ENCODE measurements around the gene LRRC1.

DNA sequence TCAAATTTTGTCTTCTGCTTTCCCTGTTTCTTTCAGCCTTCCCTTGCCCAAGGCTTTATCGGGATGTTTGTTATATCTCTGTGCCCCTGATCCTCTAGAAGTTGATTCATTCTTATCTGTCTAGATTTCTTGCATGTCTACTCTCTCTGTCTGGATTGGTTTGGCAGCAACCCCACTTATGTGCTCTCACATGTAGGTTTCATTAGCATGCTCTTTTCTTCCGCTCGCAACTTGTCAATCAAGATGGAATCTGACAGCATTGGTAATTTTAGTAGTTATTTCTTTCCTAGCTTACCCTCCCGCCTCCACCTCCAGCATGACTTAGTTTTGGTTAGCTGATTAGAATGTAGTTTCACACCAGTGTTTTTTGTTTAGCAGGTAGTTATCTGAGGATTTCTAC, 39.3 kb downstream of the LRRC1 start:
- TF ChIP-seq, protein P1, sequence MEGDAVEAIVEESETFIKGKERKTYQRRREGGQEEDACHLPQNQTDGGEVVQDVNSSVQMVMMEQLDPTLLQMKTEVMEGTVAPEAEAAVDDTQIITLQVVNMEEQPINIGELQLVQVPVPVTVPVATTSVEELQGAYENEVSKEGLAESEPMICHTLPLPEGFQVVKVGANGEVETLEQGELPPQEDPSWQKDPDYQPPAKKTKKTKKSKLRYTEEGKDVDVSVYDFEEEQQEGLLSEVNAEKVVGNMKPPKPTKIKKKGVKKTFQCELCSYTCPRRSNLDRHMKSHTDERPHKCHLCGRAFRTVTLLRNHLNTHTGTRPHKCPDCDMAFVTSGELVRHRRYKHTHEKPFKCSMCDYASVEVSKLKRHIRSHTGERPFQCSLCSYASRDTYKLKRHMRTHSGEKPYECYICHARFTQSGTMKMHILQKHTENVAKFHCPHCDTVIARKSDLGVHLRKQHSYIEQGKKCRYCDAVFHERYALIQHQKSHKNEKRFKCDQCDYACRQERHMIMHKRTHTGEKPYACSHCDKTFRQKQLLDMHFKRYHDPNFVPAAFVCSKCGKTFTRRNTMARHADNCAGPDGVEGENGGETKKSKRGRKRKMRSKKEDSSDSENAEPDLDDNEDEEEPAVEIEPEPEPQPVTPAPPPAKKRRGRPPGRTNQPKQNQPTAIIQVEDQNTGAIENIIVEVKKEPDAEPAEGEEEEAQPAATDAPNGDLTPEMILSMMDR (optimal IDR thresholded peaks at IDR 0.05 in 1 of 3, IDR thresholded peaks at IDR 0.05 in 1 of 3, conservative IDR thresholded peaks at IDR 0.05 in 1 of 3; ENCODE audit: extremely low read depth in 1 of 3, insufficient read depth in 2 of 3, low read length in 3 of 3), result no peak
- no peak for TF ChIP-seq EZH2 (IDR thresholded peaks at IDR 0.05; ENCODE audit: low read length)

All from keratinocyte (primary cell).